GM23338 (cell line): ENCODE measurements around the gene ATP6V1F. TPM values are rescaled to one million over a fixed set of nuclear protein-coding genes. Genes with fewer than 3 reads are reported as not detected.

Experiments used
- ATAC-seq: fragments of 200-7000 bp; cut with Tn5 transposase; 3 replicates; pipeline ENCODE4 v1.9.1; 2020
- DNase-seq: peaks from one replicate; pipeline ENCODE4 v3.0.0-alpha.2; 2015; ENCODE audit warnings: low spot score
- H2AFZ ChIP-seq: fragments of 200-600 bp; sonication (generic); 2 replicates; pipeline ENCODE4 v1.8.0; 2016; ENCODE audit warnings: antibody characterized with exemption, mild to moderate bottlenecking, moderate library complexity
- H3F3A ChIP-seq: fragments of 200-600 bp; sonication (generic); replicated peaks from 2 replicates; pipeline ENCODE4 v1.8.0; 2017; ENCODE audit warnings: antibody characterized with exemption, mixed run types, low read depth
- H3K27ac ChIP-seq: fragments of 200-600 bp; sonication (generic); 2 replicates; pipeline ENCODE4 v1.6.1; 2016; ENCODE audit warnings: low read depth
- H3K27me3 ChIP-seq: fragments of 200-600 bp; sonication (generic); 2 replicates; pipeline ENCODE4 v1.8.0; 2016; ENCODE audit warnings: mild to moderate bottlenecking, mixed run types, moderate library complexity; ENCODE audit not compliant: insufficient read depth
- H3K36me3 ChIP-seq: fragments of 200-600 bp; sonication (generic); 2 replicates; pipeline ENCODE4 v1.8.0; 2016; ENCODE audit warnings: mild to moderate bottlenecking; ENCODE audit not compliant: insufficient read depth
- H3K4me1 ChIP-seq: fragments of 200-600 bp; sonication (generic); 2 replicates; pipeline ENCODE4 v1.8.0; 2016; ENCODE audit warnings: mild to moderate bottlenecking, moderate library complexity; ENCODE audit not compliant: insufficient read depth
- H3K4me2 ChIP-seq: fragments of 200-600 bp; sonication (generic); 2 replicates; pipeline ENCODE4 v1.7.1; 2017; ENCODE audit warnings: mixed run types
- H3K4me3 ChIP-seq: fragments of 200-600 bp; sonication (generic); 2 replicates; pipeline ENCODE4 v1.6.1; 2016; ENCODE audit warnings: mixed run types
- H3K79me2 ChIP-seq: fragments of 200-600 bp; sonication (generic); replicated peaks from 2 replicates; pipeline ENCODE4 v1.8.0; 2017; ENCODE audit warnings: mild to moderate bottlenecking; ENCODE audit not compliant: insufficient read depth
- H3K9me2 ChIP-seq: fragments of 200-600 bp; sonication (generic); 2 replicates; pipeline ENCODE4 v1.8.0; 2017; ENCODE audit not compliant: insufficient read depth
- H4K20me1 ChIP-seq: fragments of 200-600 bp; sonication (generic); replicated peaks from 2 replicates; pipeline ENCODE4 v1.8.0; 2017; ENCODE audit warnings: mild to moderate bottlenecking; ENCODE audit not compliant: insufficient read depth
- H3K27ac Mint-ChIP-seq: 2 replicates; pipeline ENCODE4 v1.8.0; 2020; ENCODE audit warnings: inconsistent platforms, mild to moderate bottlenecking, moderate library complexity, mixed read lengths
- H3K27me3 Mint-ChIP-seq: 3 replicates; pipeline ENCODE4 v1.8.0; 2022; ENCODE audit warnings: low read depth, mild to moderate bottlenecking, moderate library complexity, mixed read lengths, inconsistent platforms; ENCODE audit not compliant: insufficient read depth, poor library complexity
- H3K36me3 Mint-ChIP-seq: 3 replicates; pipeline ENCODE4 v1.8.0; 2021; ENCODE audit warnings: low read depth, mild to moderate bottlenecking, inconsistent platforms, moderate library complexity, mixed read lengths
- H3K4me1 Mint-ChIP-seq: 3 replicates; pipeline ENCODE4 v1.8.0; 2020; ENCODE audit warnings: mild to moderate bottlenecking, inconsistent platforms, mixed read lengths
- H3K4me3 Mint-ChIP-seq: 3 replicates; pipeline ENCODE4 v1.8.0; 2021; ENCODE audit warnings: moderate library complexity, mild to moderate bottlenecking, inconsistent platforms, mixed read lengths
- H3K9me3 Mint-ChIP-seq: 3 replicates; pipeline ENCODE4 v1.8.0; 2020; ENCODE audit warnings: moderate library complexity, mild to moderate bottlenecking, inconsistent platforms, mixed read lengths
- CREB1 ChIP-seq: fragments of 250-450 bp; sonication (Bioruptor Pico); IDR thresholded peaks from 2 replicates; pipeline ENCODE4 v1.5.0; 2020; ENCODE audit warnings: low read depth, mild to moderate bottlenecking, moderate library complexity
- CTCF ChIP-seq, 2 experiments: fragments of 200-600 bp in 1 of 2; sonication (generic) in 1 of 2; conservative IDR thresholded peaks; 2 replicates each; pipeline versions ENCODE4 v1.5.1 to v1.6.1; 2016 to 2017; ENCODE audit warnings: antibody characterized with exemption in 2 of 2, low read depth in 2 of 2, mild to moderate bottlenecking in 2 of 2, moderate library complexity in 1 of 2
- ETS1 ChIP-seq: IDR thresholded peaks from 2 replicates; pipeline ENCODE4 v1.6.1; 2016; ENCODE audit warnings: antibody characterized with exemption
- EZH2 ChIP-seq: fragments of 200-600 bp; sonication (generic); IDR thresholded peaks from one replicate; pipeline ENCODE4 v1.8.0; 2017; ENCODE audit warnings: antibody characterized with exemption, mild to moderate bottlenecking, low read depth; ENCODE audit not compliant: unreplicated experiment
- EZH2phosphoT487 ChIP-seq: fragments of 200-600 bp; sonication (generic); IDR thresholded peaks from one replicate; pipeline ENCODE4 v1.8.1; 2018; ENCODE audit warnings: antibody characterized with exemption; ENCODE audit not compliant: unreplicated experiment
- JUNB ChIP-seq: IDR thresholded peaks from one replicate; pipeline ENCODE4 v1.6.1; 2016; ENCODE audit warnings: antibody characterized with exemption; ENCODE audit not compliant: unreplicated experiment
- NANOG ChIP-seq: IDR thresholded peaks from 2 replicates; pipeline ENCODE4 v1.6.1; 2016; ENCODE audit warnings: antibody characterized with exemption, borderline replicate concordance
- REST ChIP-seq: IDR thresholded peaks from one replicate; pipeline ENCODE4 v1.6.1; 2018; ENCODE audit warnings: antibody characterized with exemption; ENCODE audit not compliant: unreplicated experiment
- ZNF114 ChIP-seq: fragments of 250-450 bp; sonication (Bioruptor Pico); IDR thresholded peaks from 2 replicates; pipeline ENCODE4 v1.5.0; 2020; ENCODE audit warnings: mild to moderate bottlenecking, moderate library complexity
- ZNF331 ChIP-seq: fragments of 250-450 bp; sonication (Bioruptor Pico); IDR thresholded peaks from 2 replicates; pipeline ENCODE4 v1.5.0; 2020; ENCODE audit warnings: low read depth, mild to moderate bottlenecking, moderate library complexity
- polyA plus RNA-seq: library from polyadenylated mRNA; unstranded; fragments of >200 nt; fragmentation: Nextera tagmentation; extraction: Ambion mirVana; gene quantifications from 2 replicates; pipeline ENCODE4 v1.2.1, GENCODE V29; 2016
- total RNA-seq: library from RNA; depleted of rRNA; stranded (reverse); fragments of >200 nt; shearing (Covaris generic); gene quantifications from 2 replicates; pipeline ENCODE4 v1.2.3, GENCODE V29; 2014

ATP6V1F gene
- total and polyA plus RNA-seq, 2 experiments from 2014 or later = 66.5 to 271 TPM

- no peak for TF ChIP-seq CTCF (conservative IDR thresholded peaks at IDR 0.05; ENCODE audit: low read depth in 2 of 2)
Observed at GRCh38 chr7:128884561-128885369, 22.1 kb downstream of the ATP6V1F start (continued).

GRCh38 chr7:128885370-128886187, 22.9 kb downstream of the ATP6V1F start:
- no peak overlapping the region; the same call in 2 of the 3 replicates for H3K4me3 Mint-ChIP-seq
- no peak overlapping the region for H2AFZ ChIP-seq
- no peak for DNase-seq
- H3K36me3 Mint-ChIP-seq = no peaks in the 10 kb centered on the region
- H3K4me1 Mint-ChIP-seq = no peaks in the 10 kb centered on the region; the same call in 1 of the 3 replicates
- H3K27ac Mint-ChIP-seq = no peak overlapping the region
- peaks cover 3% of the 10 kb centered on the region; the same call in 1 of the 3 replicates for H3K9me3 Mint-ChIP-seq
- H3K27ac ChIP-seq = no peak overlapping the region
- ATAC-seq = no peak
- H3K9me2 ChIP-seq = no peaks in the 10 kb centered on the region
- H3K4me1 ChIP-seq = peaks cover 12% of the 10 kb centered on the region; the same call in 1 of the 2 replicates
- H3K79me2 ChIP-seq = no peaks in the 10 kb centered on the region
- no peak overlapping the region for H3K4me2 ChIP-seq
- peaks cover 28% of the 10 kb centered on the region for H3K27me3 Mint-ChIP-seq
- H3F3A ChIP-seq = 0 out of 2 replicates have a peak, but pooled peaks cover 7% of the 10 kb centered on the region
- no peaks in the 10 kb centered on the region for H3K36me3 ChIP-seq
- H3K27me3 ChIP-seq = peaks cover 10% of the 10 kb centered on the region; the same call in 1 of the 2 replicates
- no peak overlapping the region for H3K4me3 ChIP-seq
- H4K20me1 ChIP-seq = no peaks in the 10 kb centered on the region
- no peak for TF ChIP-seq CREB1 (CRISPR knock-in tag)
- TF ChIP-seq REST = no peak
- no peak for TF ChIP-seq JUNB
- TF ChIP-seq EZH2 = no peak
- no peak for TF ChIP-seq ZNF331 (CRISPR knock-in tag)
- TF ChIP-seq ETS1 = no peak
- TF ChIP-seq EZH2phosphoT487 = no peak
- TF ChIP-seq ZNF114 (CRISPR knock-in tag) = no peak
- no peak for TF ChIP-seq NANOG
- TF ChIP-seq CTCF (conservative IDR thresholded peaks at IDR 0.05; ENCODE audit: low read depth in 2 of 2) = no peak
